H9 (cell line): ENCODE results near the gene PEX14. TPM values are rescaled to one million over a fixed set of nuclear protein-coding genes. Genes with fewer than 3 reads are reported as not detected.

Source experiments
- DNase-seq: peaks from one replicate; pipeline ENCODE4 v3.0.0-alpha.2; 2017
- H2AFZ ChIP-seq: one replicate; pipeline ENCODE4 v1.6.1; 2013; ENCODE audit warnings: mild to moderate bottlenecking, low read length, control low read depth, moderate library complexity
- H2AK5ac ChIP-seq: 2 replicates; pipeline ENCODE4 v1.6.1; 2013; ENCODE audit warnings: low read length, control low read depth, mixed read lengths; ENCODE audit not compliant: insufficient read length
- H2BK120ac ChIP-seq: one replicate; pipeline ENCODE4 v1.6.1; 2013; ENCODE audit warnings: low read depth, mild to moderate bottlenecking, low read length, control low read depth, inconsistent platforms; ENCODE audit not compliant: poor library complexity, severe bottlenecking
- H2BK12ac ChIP-seq: 2 replicates; pipeline ENCODE4 v1.6.1; 2013; ENCODE audit warnings: low read length, control low read depth, mixed read lengths, low read depth; ENCODE audit not compliant: insufficient read length
- H2BK15ac ChIP-seq: 2 replicates; pipeline ENCODE4 v1.6.1; 2013; ENCODE audit warnings: low read depth, low read length, control low read depth
- H2BK20ac ChIP-seq: one replicate; pipeline ENCODE4 v1.6.1; 2013; ENCODE audit warnings: low read depth, mild to moderate bottlenecking, low read length, control low read depth, inconsistent platforms; ENCODE audit not compliant: poor library complexity, severe bottlenecking
- H2BK5ac ChIP-seq: 2 replicates; pipeline ENCODE4 v1.6.1; 2013; ENCODE audit warnings: low read length, control low read depth, mixed read lengths; ENCODE audit not compliant: insufficient read length
- H3K14ac ChIP-seq: 2 replicates; pipeline ENCODE4 v1.6.1; 2013; ENCODE audit warnings: low read length, control low read depth; ENCODE audit not compliant: insufficient read depth
- H3K18ac ChIP-seq: 2 replicates; pipeline ENCODE4 v1.6.1; 2013; ENCODE audit warnings: low read depth, mild to moderate bottlenecking, mixed read lengths, low read length, control low read depth; ENCODE audit not compliant: insufficient read length
- H3K23ac ChIP-seq: 2 replicates; pipeline ENCODE4 v1.6.1; 2013; ENCODE audit warnings: low read length, control low read depth, mixed read lengths, low read depth; ENCODE audit not compliant: insufficient read length
- H3K23me2 ChIP-seq: 2 replicates; pipeline ENCODE4 v1.6.1; 2013; ENCODE audit warnings: low read depth, mild to moderate bottlenecking, mixed read lengths, low read length, control low read depth; ENCODE audit not compliant: insufficient read length, poor library complexity, severe bottlenecking
- H3K27ac ChIP-seq: 2 replicates; pipeline ENCODE4 v1.5.1; 2013; ENCODE audit warnings: low read length, control low read depth, mixed read lengths, low read depth; ENCODE audit not compliant: insufficient read length
- H3K27me3 ChIP-seq: 2 replicates; pipeline ENCODE4 v1.6.1; 2013; ENCODE audit warnings: low read length, control low read depth, inconsistent platforms; ENCODE audit not compliant: insufficient read depth
- H3K4ac ChIP-seq: 2 replicates; pipeline ENCODE4 v1.6.1; 2013; ENCODE audit warnings: low read depth, mild to moderate bottlenecking, control low read depth, inconsistent platforms, low read length, moderate library complexity
- H3K4me1 ChIP-seq: 2 replicates; pipeline ENCODE4 v1.6.1; 2013; ENCODE audit warnings: low read length, control low read depth, inconsistent platforms; ENCODE audit not compliant: insufficient read depth
- H3K4me2 ChIP-seq: 2 replicates; pipeline ENCODE4 v1.6.1; 2013; ENCODE audit warnings: low read length, control low read depth, mixed read lengths; ENCODE audit not compliant: insufficient read length, insufficient read depth
- H3K56ac ChIP-seq: 2 replicates; pipeline ENCODE4 v1.6.1; 2013; ENCODE audit warnings: low read depth, mild to moderate bottlenecking, mixed read lengths, low read length, control low read depth; ENCODE audit not compliant: insufficient read length
- H3K79me1 ChIP-seq: 2 replicates; pipeline ENCODE4 v1.6.1; 2013; ENCODE audit warnings: low read depth, mild to moderate bottlenecking, moderate library complexity, low read length, control low read depth, inconsistent platforms; ENCODE audit not compliant: insufficient read depth, poor library complexity, severe bottlenecking
- H3K79me2 ChIP-seq: 2 replicates; pipeline ENCODE4 v1.6.1; 2013; ENCODE audit warnings: low read length, control low read depth, inconsistent platforms; ENCODE audit not compliant: insufficient read depth
- H3K9ac ChIP-seq: 2 replicates; pipeline ENCODE4 v1.6.1; 2013; ENCODE audit warnings: low read length, control low read depth, mixed read lengths; ENCODE audit not compliant: insufficient read length; ENCODE audit errors: extremely low read depth
- H3K9me3 ChIP-seq: one replicate; pipeline ENCODE4 v1.6.1; 2013; ENCODE audit warnings: low read depth, low read length, inconsistent platforms; ENCODE audit not compliant: control insufficient read depth
- H3T11ph ChIP-seq: one replicate; pipeline ENCODE4 v1.6.1; 2013; ENCODE audit warnings: mild to moderate bottlenecking, low read length, control low read depth, inconsistent platforms
- H4K20me1 ChIP-seq: one replicate; pipeline ENCODE4 v1.6.1; 2013; ENCODE audit not compliant: control insufficient read depth, insufficient read length, insufficient read depth
- H4K5ac ChIP-seq: 2 replicates; pipeline ENCODE4 v1.6.1; 2013; ENCODE audit warnings: low read depth, mild to moderate bottlenecking, mixed read lengths, low read length, control low read depth; ENCODE audit not compliant: insufficient read length
- H4K8ac ChIP-seq: replicated peaks from 2 replicates; pipeline ENCODE4 v1.6.1; 2013; ENCODE audit warnings: low read length, control low read depth, mixed read lengths, low read depth; ENCODE audit not compliant: insufficient read length
- H4K91ac ChIP-seq: 2 replicates; pipeline ENCODE4 v1.6.1; 2013; ENCODE audit warnings: low read depth, mild to moderate bottlenecking, moderate library complexity, mixed read lengths, low read length, control low read depth; ENCODE audit not compliant: insufficient read length
- H3K27ac Mint-ChIP-seq, 3 experiments: 2 replicates in 2 of 3; 3 replicates in 1 of 3; pipeline ENCODE4 v1.8.0; 2020 to 2021; ENCODE audit warnings: mixed read lengths in 3 of 3, mild to moderate bottlenecking in 1 of 3, moderate library complexity in 1 of 3
- H3K27me3 Mint-ChIP-seq: 2 replicates; pipeline ENCODE4 v1.8.0; 2021; ENCODE audit warnings: low read depth, mild to moderate bottlenecking, moderate library complexity, mixed read lengths
- H3K36me3 Mint-ChIP-seq, 3 experiments: 2 replicates in 2 of 3; 3 replicates in 1 of 3; pipeline ENCODE4 v1.8.0; 2020 to 2021; ENCODE audit warnings: low read depth in 3 of 3, mixed read lengths in 3 of 3; ENCODE audit not compliant: insufficient read depth in 1 of 3
- H3K4me1 Mint-ChIP-seq, 2 experiments: 2 replicates each; pipeline ENCODE4 v1.8.0; 2020; ENCODE audit warnings: mixed read lengths in 2 of 2
- H3K4me3 Mint-ChIP-seq, 2 experiments: 2 replicates in 1 of 2; 3 replicates in 1 of 2; pipeline ENCODE4 v1.8.0; 2020 to 2021; ENCODE audit warnings: mild to moderate bottlenecking in 2 of 2, mixed read lengths in 2 of 2, moderate library complexity in 1 of 2
- H3K9me3 Mint-ChIP-seq, 2 experiments: 2 replicates in 1 of 2; 3 replicates in 1 of 2; pipeline ENCODE4 v1.8.0; 2020; ENCODE audit warnings: mild to moderate bottlenecking in 2 of 2, mixed read lengths in 2 of 2, moderate library complexity in 1 of 2
- WGBS: extraction: QIAGEN DNeasy Blood & Tissue Kit; methylation state at CpG from one replicate; pipeline ENCODE4 v1.1.7; 2013; ENCODE audit warnings: missing lambda C conversion rate, low lambda C conversion rate, mixed read lengths; ENCODE audit not compliant: insufficient read length; ENCODE audit errors: extremely low coverage; 5-methylcytosine and 5-hydroxymethylcytosine counted together
- total RNA-seq: library from RNA; stranded (reverse); gene quantifications from 2 replicates; pipeline ENCODE4 v1.2.1, GENCODE V29; 2021
- TF ChIP-seq, protein P1 (sequence below): fragments of 200-600 bp; sonication (generic); conservative IDR thresholded peaks from 3 replicates; pipeline ENCODE4 v1.8.0; 2021; ENCODE audit warnings: antibody characterized with exemption, mild to moderate bottlenecking

PEX14 gene
- total RNA-seq, 1 experiment from 2014 or later = 23.9 TPM

DNA sequence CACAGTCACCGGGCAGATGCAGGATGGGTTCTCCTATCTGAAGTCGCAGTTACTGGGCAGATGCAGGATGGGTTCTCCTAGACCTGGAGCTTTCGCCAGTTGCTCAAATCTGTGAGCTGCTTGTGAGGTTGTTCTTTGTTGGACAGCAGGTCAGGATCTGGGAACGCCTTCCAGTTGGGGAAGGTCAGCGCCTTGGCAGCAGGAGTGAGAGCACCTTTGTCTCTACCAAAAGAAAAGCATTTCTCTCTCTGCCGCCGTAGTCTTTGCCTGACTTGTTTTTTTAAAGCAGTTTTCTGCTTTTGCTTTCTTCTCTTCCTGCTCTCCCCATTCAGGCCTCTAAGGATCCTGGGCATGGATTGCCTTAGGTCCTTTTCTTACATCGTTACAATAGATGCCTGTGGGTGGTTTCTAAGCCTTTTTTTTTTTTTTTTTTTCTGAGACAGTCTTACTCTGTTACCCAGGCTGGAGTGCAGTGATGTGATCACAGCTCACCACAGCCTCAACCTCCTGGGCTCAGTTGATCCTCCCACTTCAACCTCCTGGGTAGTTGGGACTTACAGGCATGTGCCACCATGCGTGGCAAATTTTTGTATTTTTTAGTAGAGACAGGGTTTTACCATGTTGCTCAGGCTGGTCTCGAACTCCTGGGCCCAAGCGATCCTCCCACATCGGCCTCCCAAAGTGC, 15.7 kb downstream of the PEX14 start:
- H3T11ph ChIP-seq = no peak overlapping the region
- DNase-seq = no peak
- peaks cover 33 to 42% of the 10 kb centered on the region in 2 experiments for H3K4me1 Mint-ChIP-seq
- no peak overlapping the region for H2BK12ac ChIP-seq
- H3K23ac ChIP-seq = no peak overlapping the region
- H4K8ac ChIP-seq = no peak overlapping the region
- H4K91ac ChIP-seq = no peak overlapping the region
- no peak overlapping the region for H2AFZ ChIP-seq
- no peak overlapping the region for H3K14ac ChIP-seq
- no peak overlapping the region for H3K18ac ChIP-seq
- no peaks in the 10 kb centered on the region for H3K27me3 Mint-ChIP-seq
- TF ChIP-seq, protein P1, sequence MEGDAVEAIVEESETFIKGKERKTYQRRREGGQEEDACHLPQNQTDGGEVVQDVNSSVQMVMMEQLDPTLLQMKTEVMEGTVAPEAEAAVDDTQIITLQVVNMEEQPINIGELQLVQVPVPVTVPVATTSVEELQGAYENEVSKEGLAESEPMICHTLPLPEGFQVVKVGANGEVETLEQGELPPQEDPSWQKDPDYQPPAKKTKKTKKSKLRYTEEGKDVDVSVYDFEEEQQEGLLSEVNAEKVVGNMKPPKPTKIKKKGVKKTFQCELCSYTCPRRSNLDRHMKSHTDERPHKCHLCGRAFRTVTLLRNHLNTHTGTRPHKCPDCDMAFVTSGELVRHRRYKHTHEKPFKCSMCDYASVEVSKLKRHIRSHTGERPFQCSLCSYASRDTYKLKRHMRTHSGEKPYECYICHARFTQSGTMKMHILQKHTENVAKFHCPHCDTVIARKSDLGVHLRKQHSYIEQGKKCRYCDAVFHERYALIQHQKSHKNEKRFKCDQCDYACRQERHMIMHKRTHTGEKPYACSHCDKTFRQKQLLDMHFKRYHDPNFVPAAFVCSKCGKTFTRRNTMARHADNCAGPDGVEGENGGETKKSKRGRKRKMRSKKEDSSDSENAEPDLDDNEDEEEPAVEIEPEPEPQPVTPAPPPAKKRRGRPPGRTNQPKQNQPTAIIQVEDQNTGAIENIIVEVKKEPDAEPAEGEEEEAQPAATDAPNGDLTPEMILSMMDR = no peak
- H3K4ac ChIP-seq = no peak overlapping the region
- H4K5ac ChIP-seq = no peak overlapping the region
- H3K4me3 Mint-ChIP-seq = no peak overlapping the region
- H2BK5ac ChIP-seq = no peak overlapping the region
- H3K56ac ChIP-seq = no peak overlapping the region
- no peak overlapping the region for H3K27ac ChIP-seq
- H2BK120ac ChIP-seq = no peak overlapping the region
- no peaks in the 10 kb centered on the region for H3K9me3 Mint-ChIP-seq
- no peak overlapping the region for H2BK15ac ChIP-seq
- H3K4me1 ChIP-seq = no peaks in the 10 kb centered on the region
- no CpG with 5 or more reads among the region's 12 CpGs for WGBS
- H3K9ac ChIP-seq = no peak overlapping the region
- H4K20me1 ChIP-seq = peaks cover 2% of the 10 kb centered on the region
- peaks cover 4% of the 10 kb centered on the region for H3K79me1 ChIP-seq
- peaks cover 2 to 7% (median 7%) of the 10 kb centered on the region in 3 experiments; a peak in 4 of 7 replicates for H3K36me3 Mint-ChIP-seq
- no peaks in the 10 kb centered on the region for H3K27me3 ChIP-seq
- no peaks in the 10 kb centered on the region for H3K9me3 ChIP-seq
- H3K27ac Mint-ChIP-seq = peak overlapping the region in 2 of 3 experiments; percentile 44 to 95; a peak in 4 of 7 replicates
- no peak overlapping the region for H2AK5ac ChIP-seq
- H3K23me2 ChIP-seq = no peaks in the 10 kb centered on the region
- H3K79me2 ChIP-seq = no peaks in the 10 kb centered on the region; the same call in 1 of the 2 replicates
- no peak overlapping the region for H2BK20ac ChIP-seq
- no peak overlapping the region for H3K4me2 ChIP-seq
